ENCODE results near the gene KIF26B.

The KIF26B gene

GRCh38 chr1:245200146-245200545, 45.4 kb downstream of the KIF26B start:
- no peak for DNase-seq (ENCODE audit: low read depth in 2 of 2)
- TF ChIP-seq, protein P1, sequence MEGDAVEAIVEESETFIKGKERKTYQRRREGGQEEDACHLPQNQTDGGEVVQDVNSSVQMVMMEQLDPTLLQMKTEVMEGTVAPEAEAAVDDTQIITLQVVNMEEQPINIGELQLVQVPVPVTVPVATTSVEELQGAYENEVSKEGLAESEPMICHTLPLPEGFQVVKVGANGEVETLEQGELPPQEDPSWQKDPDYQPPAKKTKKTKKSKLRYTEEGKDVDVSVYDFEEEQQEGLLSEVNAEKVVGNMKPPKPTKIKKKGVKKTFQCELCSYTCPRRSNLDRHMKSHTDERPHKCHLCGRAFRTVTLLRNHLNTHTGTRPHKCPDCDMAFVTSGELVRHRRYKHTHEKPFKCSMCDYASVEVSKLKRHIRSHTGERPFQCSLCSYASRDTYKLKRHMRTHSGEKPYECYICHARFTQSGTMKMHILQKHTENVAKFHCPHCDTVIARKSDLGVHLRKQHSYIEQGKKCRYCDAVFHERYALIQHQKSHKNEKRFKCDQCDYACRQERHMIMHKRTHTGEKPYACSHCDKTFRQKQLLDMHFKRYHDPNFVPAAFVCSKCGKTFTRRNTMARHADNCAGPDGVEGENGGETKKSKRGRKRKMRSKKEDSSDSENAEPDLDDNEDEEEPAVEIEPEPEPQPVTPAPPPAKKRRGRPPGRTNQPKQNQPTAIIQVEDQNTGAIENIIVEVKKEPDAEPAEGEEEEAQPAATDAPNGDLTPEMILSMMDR (IDR thresholded peaks at IDR 0.05; ENCODE audit: low read depth, low read length) = no peak

GRCh38 chr1:245201201-245201600, 46.4 kb downstream of the KIF26B start:
- DNase-seq (ENCODE audit: low read depth in 2 of 2) = no peak
- no peak overlapping the region for H3K4me3 ChIP-seq (replicated peaks in 1 of 2; ENCODE audit: low read depth in 2 of 2, low read length in 2 of 2)
- TF ChIP-seq, protein P1 (IDR thresholded peaks at IDR 0.05; ENCODE audit: low read depth, low read length) = no peak

More at GRCh38 chr1:245200146-245200545, 45.4 kb downstream of the KIF26B start:
- no peak overlapping the region for H3K4me3 ChIP-seq (replicated peaks in 1 of 2; ENCODE audit: low read depth in 2 of 2, low read length in 2 of 2)

- no peak for DNase-seq (ENCODE audit: low read depth in 2 of 2)
- TF ChIP-seq, protein P1 (IDR thresholded peaks at IDR 0.05; ENCODE audit: low read depth, low read length) = no peak
- no peak overlapping the region for H3K4me3 ChIP-seq (replicated peaks in 1 of 2; ENCODE audit: low read depth in 2 of 2, low read length in 2 of 2)
Observed at GRCh38 chr1:245201827-245202226, 47.0 kb downstream of the KIF26B start.

- H3K4me3 ChIP-seq (replicated peaks in 1 of 2; ENCODE audit: low read depth in 2 of 2, low read length in 2 of 2) = no peak overlapping the region
- no peak for DNase-seq (ENCODE audit: low read depth in 2 of 2)
- TF ChIP-seq, protein P1 (IDR thresholded peaks at IDR 0.05; ENCODE audit: low read depth, low read length) = no peak
Observed at GRCh38 chr1:245205396-245205795, 50.6 kb downstream of the KIF26B start.

- no peak overlapping the region for H3K4me3 ChIP-seq (replicated peaks in 1 of 2; ENCODE audit: low read depth in 2 of 2, low read length in 2 of 2)
- DNase-seq (ENCODE audit: low read depth in 2 of 2) = no peak
- TF ChIP-seq, protein P1 (IDR thresholded peaks at IDR 0.05; ENCODE audit: low read depth, low read length) = no peak
Observed at GRCh38 chr1:245205864-245206263, 51.1 kb downstream of the KIF26B start.

DNA sequence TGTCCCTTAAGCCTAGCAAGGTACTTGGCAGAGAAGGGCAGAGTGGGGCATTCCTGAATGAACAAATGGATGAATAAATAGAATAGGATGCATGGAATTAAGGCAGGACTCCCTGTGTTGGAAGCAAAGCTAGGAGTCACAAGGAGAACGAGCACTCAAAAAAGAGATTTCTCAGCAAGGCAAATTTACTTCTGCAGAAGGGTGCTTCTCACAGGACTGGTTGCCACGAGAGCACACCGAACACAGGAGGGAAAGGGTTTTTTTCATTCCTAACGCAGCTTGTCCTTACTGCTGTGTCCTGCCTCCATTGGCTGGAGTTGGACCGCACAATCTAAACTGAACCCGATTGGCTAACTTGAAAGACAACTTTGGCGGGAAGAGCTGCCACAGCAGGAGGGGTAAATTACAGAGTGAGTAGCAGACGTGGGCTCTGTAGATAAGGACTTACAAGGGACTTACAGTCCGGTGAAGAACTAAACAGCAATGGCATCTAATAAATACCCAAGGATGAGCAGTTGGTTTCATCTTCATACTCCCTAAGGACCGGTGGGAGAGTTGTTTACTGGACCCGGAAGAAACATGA, 52.4 kb downstream of the KIF26B start:
- no peak overlapping the region for H3K4me3 ChIP-seq (replicated peaks in 1 of 2; ENCODE audit: low read depth in 2 of 2, low read length in 2 of 2)
- TF ChIP-seq, protein P1 (IDR thresholded peaks at IDR 0.05; ENCODE audit: low read depth, low read length) = no peak
- no peak for DNase-seq (ENCODE audit: low read depth in 2 of 2)

DNA sequence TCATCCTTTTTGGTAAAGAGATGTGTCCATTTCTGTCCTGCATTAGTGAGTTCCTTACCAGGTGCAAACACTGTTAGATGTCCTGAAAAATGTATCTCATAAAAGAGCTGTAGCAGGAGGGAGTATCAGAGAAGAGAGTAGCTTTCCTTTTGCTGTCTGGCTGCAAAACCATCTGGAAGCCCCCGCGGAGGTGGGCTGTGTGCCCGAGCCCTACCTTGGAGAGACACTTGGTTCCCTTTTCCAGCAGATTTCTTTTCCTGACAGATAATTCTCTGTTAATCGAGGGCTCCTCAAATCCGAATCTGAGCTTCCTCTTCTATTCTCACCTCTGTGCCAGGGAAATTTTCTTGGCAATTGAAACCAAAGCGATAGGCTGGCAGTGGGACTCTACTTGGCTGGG, 53.0 kb downstream of the KIF26B start:
- TF ChIP-seq, protein P1 (IDR thresholded peaks at IDR 0.05; ENCODE audit: low read depth, low read length) = no peak
- no peak for DNase-seq (ENCODE audit: low read depth in 2 of 2)
- no peak overlapping the region for H3K4me3 ChIP-seq (replicated peaks in 1 of 2; ENCODE audit: low read depth in 2 of 2, low read length in 2 of 2)
